Measurements from ENCODE around the gene ID3.
"Not testable (repeated sequence)": the region's sequence is repeated elsewhere in the genome, so short reads cannot be mapped to it uniquely, and the experiment has no call there.

- TF ChIP-seq CTCF, POLR2A (IDR thresholded peaks at IDR 0.05): not testable (repeated sequence)
Measured at GRCh38 chr1:23542940-23543339, 16.4 kb downstream of the ID3 start.

Data from Peyer's patch (tissue), 4 donors.